Neural cell (in vitro differentiated cells): ENCODE data around the gene KCNH5. TPM values are rescaled to one million over a fixed set of nuclear protein-coding genes. Genes with fewer than 3 reads are reported as not detected.

Experiments
- H2AFZ ChIP-seq: fragments of 200-600, 300-800 bp; sonication (generic), shearing (Covaris generic); 2 replicates; pipeline ENCODE4 v1.6.0; 2014; ENCODE audit warnings: low read depth, mild to moderate bottlenecking, antibody characterized with exemption, low read length, moderate library complexity
- H3F3A ChIP-seq: fragments of 200-600 bp; shearing (Covaris generic); 2 replicates; pipeline ENCODE4 v1.6.1; 2016; ENCODE audit warnings: mild to moderate bottlenecking, moderate library complexity, mixed read lengths, antibody characterized with exemption, low read length; ENCODE audit not compliant: insufficient read depth, poor library complexity, severe bottlenecking
- H3K27ac ChIP-seq: fragments of 200-600, 300-800 bp; sonication (generic), shearing (Covaris generic); 2 replicates; pipeline ENCODE4 v1.5.1; 2014; ENCODE audit warnings: mild to moderate bottlenecking, low read length, moderate library complexity
- H3K27me3 ChIP-seq: fragments of 300-800, 200-600 bp; sonication (generic), shearing (Covaris generic); 2 replicates; pipeline ENCODE4 v1.6.0; 2014; ENCODE audit warnings: mild to moderate bottlenecking, low read depth, low read length, moderate library complexity; ENCODE audit not compliant: insufficient read depth
- H3K36me3 ChIP-seq: fragments of 300-800, 200-600 bp; sonication (generic), shearing (Covaris generic); 2 replicates; pipeline ENCODE4 v1.5.1; 2014; ENCODE audit warnings: mild to moderate bottlenecking, antibody characterized with exemption, low read length, moderate library complexity; ENCODE audit not compliant: insufficient read depth
- H3K4me2 ChIP-seq: fragments of 300-800, 200-600 bp; sonication (generic), shearing (Covaris generic); 2 replicates; pipeline ENCODE4 v1.6.0; 2014; ENCODE audit warnings: mild to moderate bottlenecking, low read length
- H3K4me3 ChIP-seq: fragments of 300-800, 200-600 bp; sonication (generic), shearing (Covaris generic); 2 replicates; pipeline ENCODE4 v1.5.1; 2014; ENCODE audit warnings: mild to moderate bottlenecking, low read length, moderate library complexity
- H3K79me2 ChIP-seq: fragments of 200-600 bp; shearing (Covaris generic); replicated peaks from 2 replicates; pipeline ENCODE4 v1.6.0; 2014; ENCODE audit warnings: mild to moderate bottlenecking, low read length, moderate library complexity; ENCODE audit not compliant: insufficient read depth
- H3K9ac ChIP-seq: fragments of 300-800, 200-600 bp; sonication (generic), shearing (Covaris generic); 2 replicates; pipeline ENCODE4 v1.6.1; 2016; ENCODE audit warnings: mild to moderate bottlenecking, low read length, mixed read lengths
- H3K9me2 ChIP-seq: fragments of 200-600 bp; shearing (Covaris generic); 2 replicates; pipeline ENCODE4 v1.6.1; 2016; ENCODE audit warnings: mild to moderate bottlenecking, low read length, mixed read lengths; ENCODE audit not compliant: insufficient read depth
- H3K9me3 ChIP-seq: fragments of 200-600, 300-800 bp; sonication (generic), shearing (Covaris generic); 2 replicates; pipeline ENCODE4 v1.6.1; 2016; ENCODE audit warnings: mild to moderate bottlenecking, mixed run types, low read length, moderate library complexity, mixed read lengths
- H4K20me1 ChIP-seq: fragments of 200-600 bp; shearing (Covaris generic); 2 replicates; pipeline ENCODE4 v1.6.1; 2016; ENCODE audit warnings: mild to moderate bottlenecking, mixed run types; ENCODE audit not compliant: insufficient read depth
- CTCF ChIP-seq: fragments of 450-650 bp; IDR thresholded peaks from 2 replicates; pipeline ENCODE4 v1.5.1; 2014; ENCODE audit warnings: antibody characterized with exemption, mild to moderate bottlenecking, moderate library complexity; ENCODE audit not compliant: poor library complexity, severe bottlenecking
- EP300 ChIP-seq: fragments of 450-650 bp; conservative IDR thresholded peaks from 2 replicates; pipeline ENCODE4 v1.6.1; 2014; ENCODE audit warnings: antibody characterized with exemption, mild to moderate bottlenecking, moderate library complexity; ENCODE audit not compliant: poor library complexity, severe bottlenecking
- EZH2 ChIP-seq: fragments of 200-600, 300-800 bp; shearing (Covaris generic), sonication (generic); IDR thresholded peaks from 2 replicates; pipeline ENCODE4 v1.6.1; 2014; ENCODE audit warnings: antibody characterized with exemption, low read length, borderline replicate concordance, mild to moderate bottlenecking; ENCODE audit not compliant: insufficient read depth, poor library complexity, severe bottlenecking
- MXI1 ChIP-seq: fragments of 450-650 bp; conservative IDR thresholded peaks from 2 replicates; pipeline ENCODE4 v1.6.1; 2014; ENCODE audit warnings: antibody characterized with exemption, mild to moderate bottlenecking; ENCODE audit not compliant: poor library complexity, severe bottlenecking
- POLR2AphosphoS5 ChIP-seq: IDR thresholded peaks from 2 replicates; pipeline ENCODE4 v1.6.1; 2012
- RAD21 ChIP-seq: fragments of 450-650 bp; conservative IDR thresholded peaks from 2 replicates; pipeline ENCODE4 v1.6.1; 2014; ENCODE audit warnings: antibody characterized with exemption, mild to moderate bottlenecking, moderate library complexity
- REST ChIP-seq: IDR thresholded peaks from 2 replicates; pipeline ENCODE4 v1.6.1; 2012; ENCODE audit warnings: borderline replicate concordance
- SMC3 ChIP-seq: fragments of 450-650 bp; conservative IDR thresholded peaks from 2 replicates; pipeline ENCODE4 v1.6.1; 2014; ENCODE audit warnings: antibody characterized with exemption, mild to moderate bottlenecking, moderate library complexity; ENCODE audit not compliant: poor library complexity
- TAF1 ChIP-seq: IDR thresholded peaks from 2 replicates; pipeline ENCODE4 v1.6.1; 2012; ENCODE audit warnings: low read depth
- polyA plus RNA-seq: library from polyadenylated mRNA; depleted of rRNA; stranded (reverse); fragments of >200 nt; gene quantifications from 2 replicates; pipeline ENCODE4 v1.2.3, GENCODE V29; 2014

The KCNH5 gene
- polyA plus RNA-seq, 1 donor from 2014 or later: 0.95 TPM

GRCh38 chr14:62952226-62952625 lies 93.0 kb downstream of the KCNH5 start:
- Histone ChIP-seq H3K4me3 (no peak overlapping the region), H2AFZ (no peak overlapping the region)
- TF ChIP-seq EZH2 (no peak), MXI1 (no peak), POLR2AphosphoS5 (no peak), RAD21 (no peak)

GRCh38 chr14:62947301-62947700 lies 98.0 kb downstream of the KCNH5 start:
- Histone ChIP-seq H3K9me2 (no peaks in the 10 kb centered on the region), H3K9ac (no peak overlapping the region), H3K27ac (no peak overlapping the region), H3F3A (no peaks in the 10 kb centered on the region), H3K27me3 (no peaks in the 10 kb centered on the region), H3K36me3 (no peaks in the 10 kb centered on the region), H2AFZ (no peak overlapping the region), H3K79me2 (no peaks in the 10 kb centered on the region), H4K20me1 (no peaks in the 10 kb centered on the region), H3K4me3 (no peak overlapping the region), H3K9me3 (no peaks in the 10 kb centered on the region), H3K4me2 (no peak overlapping the region)
- no peak for TF ChIP-seq SMC3
- TF ChIP-seq TAF1: no peak
- TF ChIP-seq POLR2AphosphoS5: no peak
- TF ChIP-seq RAD21: no peak
- no peak for TF ChIP-seq REST
- no peak for TF ChIP-seq MXI1
- no peak for TF ChIP-seq EZH2
- TF ChIP-seq EP300: no peak
- no peak for TF ChIP-seq CTCF

More at GRCh38 chr14:62952226-62952625, 93.0 kb downstream of the KCNH5 start:
- H3K36me3 ChIP-seq: no peaks in the 10 kb centered on the region
- no peaks in the 10 kb centered on the region for H3K79me2 ChIP-seq
- H3K4me2 ChIP-seq: no peak overlapping the region
- no peaks in the 10 kb centered on the region for H3K9me2 ChIP-seq
- no peak overlapping the region for H3K27ac ChIP-seq
- no peak overlapping the region for H3K9ac ChIP-seq
- no peaks in the 10 kb centered on the region for H3K27me3 ChIP-seq
- H3K9me3 ChIP-seq: no peaks in the 10 kb centered on the region
- H4K20me1 ChIP-seq: no peaks in the 10 kb centered on the region
- H3F3A ChIP-seq: no peaks in the 10 kb centered on the region

GRCh38 chr14:62946221-62946620 lies 99.0 kb downstream of the KCNH5 start:
- Histone ChIP-seq H3K9me3 (no peaks in the 10 kb centered on the region), H3K4me2 (no peak overlapping the region), H3K9me2 (no peaks in the 10 kb centered on the region), H3K27ac (no peak overlapping the region), H3K79me2 (no peaks in the 10 kb centered on the region), H3K9ac (no peak overlapping the region), H3K4me3 (no peak overlapping the region), H4K20me1 (no peaks in the 10 kb centered on the region), H2AFZ (no peak overlapping the region), H3K36me3 (no peaks in the 10 kb centered on the region), H3F3A (no peaks in the 10 kb centered on the region), H3K27me3 (no peaks in the 10 kb centered on the region)
- TF ChIP-seq RAD21: no peak
- TF ChIP-seq EP300: no peak
